ENCODE data around the gene SUSD1. TPM values are rescaled to one million over a fixed set of nuclear protein-coding genes. Genes with fewer than 3 reads are reported as not detected.

The SUSD1 gene
- polyA plus RNA-seq, 1 of the 3 experiments (the other 2 are of a cell fraction) = 8.2 TPM

DNA sequence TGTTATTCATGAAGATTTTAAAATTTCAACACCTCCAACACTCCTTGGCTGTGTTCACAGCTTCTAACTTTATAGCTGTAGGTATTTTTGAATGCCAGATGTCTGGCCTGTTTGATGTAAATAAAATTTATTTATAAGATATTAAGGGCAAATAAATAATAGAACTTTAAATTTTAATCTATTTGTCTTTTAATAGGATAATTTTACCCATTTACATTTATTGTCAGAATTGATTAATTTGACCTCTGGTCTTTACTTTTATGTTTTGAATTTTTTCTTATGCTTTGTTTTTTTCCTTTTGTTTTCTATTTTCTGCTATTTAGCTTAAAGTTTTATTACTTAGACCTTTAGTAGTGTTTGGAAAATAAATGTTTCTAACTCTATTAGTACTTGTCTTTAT, 183.9 kb downstream of the SUSD1 start:
- Histone ChIP-seq H3K36me3 (replicated peaks in 1 of 2; ENCODE audit: control insufficient read depth in 1 of 2, insufficient read depth in 2 of 2, low read length in 1 of 2) (no peaks in the 10 kb centered on the region), H3K4me3 (ENCODE audit: low read depth in 2 of 2, low read length in 1 of 2) (no peak overlapping the region), H3K27ac (ENCODE audit: low read depth in 2 of 2, low read length in 1 of 2) (no peak overlapping the region), H3K79me2 (ENCODE audit: insufficient read depth) (no peaks in the 10 kb centered on the region), H3K9ac (no peak overlapping the region), H3K9me3 (no peaks in the 10 kb centered on the region; the same call in 1 of the 2 replicates), H3K4me2 (no peak overlapping the region), H3F3A (replicated peaks; ENCODE audit: insufficient read depth) (peaks cover 9% of the 10 kb centered on the region), H3K4me1 (ENCODE audit: control insufficient read depth in 1 of 2, insufficient read depth in 2 of 2, low read depth in 1 of 2, low read length in 1 of 2) (no peaks in the 10 kb centered on the region), H2AFZ (ENCODE audit: low read depth) (no peak overlapping the region), H3K9me2 (no peaks in the 10 kb centered on the region), H4K20me1 (ENCODE audit: insufficient read depth) (no peaks in the 10 kb centered on the region), H3K27me3 (ENCODE audit: insufficient read depth) (no peaks in the 10 kb centered on the region)
- POLR2A ChIA-PET = no interaction called here
- no peak for DNase-seq
- CTCF ChIA-PET = no interaction called here
- no peak for TF ChIP-seq YY1 (IDR thresholded peaks at IDR 0.05; ENCODE audit: low read depth)

Small RNA genes lying within 50 kb of the gene (small RNA-seq; reads per million reads assigned to genes)
- gene RF00019 = 0 reads per million in 7 experiments
- gene RNU6-710P = 0 to 0.21 (median 0) reads per million in 7 experiments
- 0 to 3.3 (median 0.21) reads per million in 7 experiments for gene RNU6-855P

Other genes starting within 250 kb of the SUSD1 start
- 6.1 and 7.5 TPM in 2 replicates for gene PTBP3, start 158.3 kb upstream of the SUSD1 start, polyA plus RNA-seq (2012; rRNA removed)
- gene HSDL2, start 204.8 kb upstream of the SUSD1 start, polyA plus RNA-seq (2012; rRNA removed) = 14.4 and 22.9 TPM in 2 replicates

All from SK-N-SH (cell line).